Endothelial cell of umbilical vein (primary cell): ENCODE data around the gene ADCY9. TPM values are rescaled to one million over a fixed set of nuclear protein-coding genes. Genes with fewer than 3 reads are reported as not detected.

Experiments
- BruUV-seq: library from RNA; stranded (reverse); fragments of 400-500 nt; replicated peaks from 2 replicates; lab custom pipeline; 2021; lab: Mats Ljungman, UMichigan
- CTCF ChIA-PET: fragments of 300-600, 350-600 bp; sonication (Branson Sonifier 250); formaldehyde crosslinking; loops from one replicate; lab custom pipeline; 2021; ENCODE audit warnings: antibody characterized with exemption, inconsistent platforms; lab: Charles Lee
- POLR2A ChIA-PET: fragments of 300-600, 350-600 bp; sonication (Branson Sonifier 250); formaldehyde crosslinking; loops from one replicate; lab custom pipeline; 2021; ENCODE audit warnings: antibody characterized with exemption, inconsistent platforms; lab: Charles Lee
- DNase-seq: peaks from one replicate; pipeline ENCODE4 v3.0.0-alpha.2; 2011; ENCODE audit warnings: low read depth, low spot score
- FAIRE-seq: peaks from 2 replicates; lab custom pipeline; 2011; peaks lifted over from hg19 to GRCh38; lab: Jason Lieb, UNC
- H2AFZ ChIP-seq: 2 replicates; pipeline ENCODE4 v1.6.0; 2012; ENCODE audit warnings: low read depth, low read length, control low read depth, inconsistent platforms
- H3K27ac ChIP-seq: 2 replicates; pipeline ENCODE4 v1.5.1; 2011; ENCODE audit warnings: low read depth, mild to moderate bottlenecking, control low read depth, low read length, moderate library complexity; ENCODE audit not compliant: insufficient read depth
- H3K27me3 ChIP-seq, 2 experiments: 2 replicates each; pipeline versions ENCODE4 v1.6.0 to v1.6.1; 2011; ENCODE audit warnings: low read length in 2 of 2, mixed read lengths in 1 of 2; ENCODE audit not compliant: control insufficient read depth in 2 of 2, insufficient read depth in 2 of 2
- H3K36me3 ChIP-seq, 2 experiments: 2 replicates in 1 of 2; 3 replicates in 1 of 2; pipeline ENCODE4 v1.5.1; 2011; ENCODE audit warnings: low read length in 2 of 2, mild to moderate bottlenecking in 1 of 2, moderate library complexity in 1 of 2; ENCODE audit not compliant: control insufficient read depth in 2 of 2, insufficient read depth in 2 of 2; ENCODE audit errors: extremely low read depth in 1 of 2
- H3K4me1 ChIP-seq: 3 replicates; pipeline ENCODE4 v1.5.1; 2011; ENCODE audit warnings: mild to moderate bottlenecking, low read length; ENCODE audit not compliant: control insufficient read depth, insufficient read depth; ENCODE audit errors: extremely low read depth
- H3K4me2 ChIP-seq: 2 replicates; pipeline ENCODE4 v1.6.1; 2011; ENCODE audit warnings: low read length, control low read depth, mixed read lengths; ENCODE audit not compliant: insufficient read depth
- H3K4me3 ChIP-seq, 3 experiments: fragments of 200-600 bp in 1 of 3; sonication (generic), shearing (Covaris generic) in 1 of 3; replicated peaks in 1 of 3; 2 replicates each; pipeline ENCODE4 v1.5.1; 2011 to 2016; ENCODE audit warnings: control low read depth in 3 of 3, low read length in 3 of 3, mild to moderate bottlenecking in 2 of 3, inconsistent platforms in 1 of 3, low read depth in 1 of 3, moderate library complexity in 1 of 3; ENCODE audit not compliant: insufficient read depth in 1 of 3
- H3K79me2 ChIP-seq: 2 replicates; pipeline ENCODE4 v1.6.0; 2012; ENCODE audit warnings: low read length, inconsistent platforms; ENCODE audit not compliant: control insufficient read depth, insufficient read depth
- H3K9ac ChIP-seq: replicated peaks from 2 replicates; pipeline ENCODE3; 2011; ENCODE audit warnings: low read length, control low read depth; ENCODE audit not compliant: insufficient read depth; ENCODE audit errors: extremely low read depth
- H3K9me1 ChIP-seq: replicated peaks from 3 replicates; pipeline ENCODE4 v1.6.0; 2011; ENCODE audit warnings: mild to moderate bottlenecking, low read length; ENCODE audit not compliant: control insufficient read depth, insufficient read depth; ENCODE audit errors: extremely low read depth
- H3K9me3 ChIP-seq: replicated peaks from 2 replicates; pipeline ENCODE4 v1.5.1; 2012; ENCODE audit warnings: low read length, inconsistent platforms; ENCODE audit not compliant: control insufficient read depth, insufficient read depth
- H4K20me1 ChIP-seq: replicated peaks from 2 replicates; pipeline ENCODE3; 2011; ENCODE audit warnings: mild to moderate bottlenecking, low read length; ENCODE audit not compliant: control insufficient read depth, insufficient read depth; ENCODE audit errors: extremely low read depth
- CTCF ChIP-seq, 2 donors: IDR thresholded peaks; 1 replicate in 1 of 2; 2 replicates in 1 of 2; pipeline ENCODE4 v1.5.1; 2011; ENCODE audit warnings: low read length in 2 of 2, mild to moderate bottlenecking in 2 of 2, moderate library complexity in 2 of 2, control low read depth in 1 of 2, inconsistent platforms in 1 of 2, low read depth in 1 of 2; ENCODE audit not compliant: insufficient read depth in 1 of 2; ENCODE audit errors: extremely low read depth in 1 of 2
- EZH2 ChIP-seq: IDR thresholded peaks from 2 replicates; pipeline ENCODE4 v1.6.1; 2012; ENCODE audit warnings: borderline replicate concordance, low read depth, mild to moderate bottlenecking, moderate library complexity, low read length, inconsistent platforms; ENCODE audit not compliant: severe bottlenecking
- FOS ChIP-seq: IDR thresholded peaks from 2 replicates; pipeline ENCODE4 v1.6.1; 2011; ENCODE audit warnings: mild to moderate bottlenecking, low read length, moderate library complexity, borderline replicate concordance; ENCODE audit not compliant: insufficient read depth
- GATA2 ChIP-seq: IDR thresholded peaks from 2 replicates; pipeline ENCODE4 v1.7.0; 2011; ENCODE audit warnings: low read depth, mild to moderate bottlenecking, moderate library complexity, mixed read lengths, low read length; ENCODE audit not compliant: insufficient read length, insufficient read depth
- JUN ChIP-seq: IDR thresholded peaks from 2 replicates; pipeline ENCODE4 v1.6.1; 2011; ENCODE audit warnings: borderline replicate concordance, low read depth; ENCODE audit not compliant: insufficient read length, insufficient read depth
- MAX ChIP-seq: IDR thresholded peaks from 2 replicates; pipeline ENCODE4 v1.6.1; 2011; ENCODE audit not compliant: insufficient read depth, insufficient read length
- MYC ChIP-seq: IDR thresholded peaks from one replicate; pipeline ENCODE4 v1.6.1; 2011; ENCODE audit warnings: mild to moderate bottlenecking, low read depth, low read length
- POLR2A ChIP-seq: IDR thresholded peaks from 2 replicates; pipeline ENCODE4 v1.6.1; 2012; ENCODE audit warnings: low read depth, mild to moderate bottlenecking, control low read depth, low read length
- POLR2AphosphoS5 ChIP-seq: IDR thresholded peaks from 2 replicates; pipeline ENCODE4 v1.6.1; 2012; ENCODE audit warnings: low read depth, mild to moderate bottlenecking, control low read depth, low read length, moderate library complexity; ENCODE audit not compliant: insufficient read depth
- dilution Hi-C: fragments of 300-500 bp; cut with MboI; formaldehyde crosslinking; loops from one replicate; pipeline ENCODE4 v1.15.0; 2019; ENCODE audit warnings: low sequenced_read_pairs; ENCODE audit not compliant: extremely low pct_ligation_motif_present
- intact Hi-C: fragments of 100-400 bp; cut with micrococcal nuclease; formaldehyde crosslinking; loops from one replicate; pipeline ENCODE4 v1.10.0; 2022
- polyA plus RNA-seq, 4 experiments: library from polyadenylated mRNA; depleted of rRNA in 3 of 4; stranded (reverse) in 3 of 4; unstranded in 1 of 4; fragments of >200 nt; gene quantifications; 2 replicates each; pipeline versions ENCODE4 v1.2.1 to v1.2.3, GENCODE V29; 2011 to 2012; ENCODE audit warnings: missing spikeins in 1 of 4
- total RNA-seq: library from RNA; stranded (reverse); gene quantifications from 2 replicates; pipeline ENCODE4 v1.2.3, GENCODE V29; 2021

The ADCY9 gene
- total and polyA plus RNA-seq, 2 donors (not counting 3 experiments of a cell fraction or from before 2014, with no cell fraction given) = 6.8 to 14.0 TPM

- FAIRE-seq (no peak), DNase-seq (no peak)
- no peaks in the 10 kb centered on the region for H4K20me1 ChIP-seq
- H3K4me1 ChIP-seq = no peaks in the 10 kb centered on the region
- intact Hi-C loops = no loop called here
- ChIA-PET CTCF (interaction anchor here (1.2 kb wide), 1 partner anchor 10 kb away, joined by 7 read pairs; no protein-coding TSS in a partner anchor), POLR2A (no interaction called here)
- no peaks in the 10 kb centered on the region for H3K9me3 ChIP-seq
- dilution Hi-C loops = no loop called here
- no peaks in the 10 kb centered on the region for H3K79me2 ChIP-seq
- H3K9me1 ChIP-seq = no peaks in the 10 kb centered on the region
- H3K27ac ChIP-seq = no peak overlapping the region
- TF ChIP-seq EZH2 = no peak
- TF ChIP-seq JUN = no peak
- TF ChIP-seq MYC = no peak
- no peak for TF ChIP-seq CTCF (IDR thresholded peaks at IDR 0.05; ENCODE audit: extremely low read depth in 1 of 2, insufficient read depth in 1 of 2, low read depth in 1 of 2, low read length in 2 of 2)
- no peak for TF ChIP-seq GATA2
- TF ChIP-seq POLR2A = no peak
- TF ChIP-seq POLR2AphosphoS5 = no peak
- TF ChIP-seq MAX = no peak
- no peak for TF ChIP-seq FOS
- no peak overlapping the region for H3K4me2 ChIP-seq
- H3K4me3 ChIP-seq = no peak overlapping the region
- no peak overlapping the region for H3K9ac ChIP-seq
- H3K27me3 ChIP-seq = no peaks in the 10 kb centered on the region
- H2AFZ ChIP-seq = no peak overlapping the region
- H3K36me3 ChIP-seq = no peaks in the 10 kb centered on the region
- no TSS peak for BruUV-seq
These were observed 123.0 kb downstream of the ADCY9 start for GRCh38 chr16:3993052-3993785.
